Measurements from ENCODE around the gene SLC38A5.
"Not testable (repeated sequence)": the region's sequence is repeated elsewhere in the genome, so short reads cannot be mapped to it uniquely, and the experiment has no call there.

SLC38A5 gene

GRCh38 chrX:48470110-48470832 is at the start of gene SLC38A5:
SLC38A5 (minus strand) TSS chrX:48470260; CDS start chrX:48467924, 2,336 bp downstream.
- DNase-seq (ENCODE audit: extremely low read depth in 1 of 2, low read depth in 1 of 2), result no peak

GRCh38 chrX:48519481-48519880 is 49.4 kb upstream of the SLC38A5 start:
- DNase-seq (ENCODE audit: extremely low read depth in 1 of 2, low read depth in 1 of 2), result not testable (repeated sequence)

GRCh38 chrX:48516987-48517386 is 46.9 kb upstream of the SLC38A5 start:
- DNase-seq (ENCODE audit: extremely low read depth in 1 of 2, low read depth in 1 of 2), result no peak

DNA sequence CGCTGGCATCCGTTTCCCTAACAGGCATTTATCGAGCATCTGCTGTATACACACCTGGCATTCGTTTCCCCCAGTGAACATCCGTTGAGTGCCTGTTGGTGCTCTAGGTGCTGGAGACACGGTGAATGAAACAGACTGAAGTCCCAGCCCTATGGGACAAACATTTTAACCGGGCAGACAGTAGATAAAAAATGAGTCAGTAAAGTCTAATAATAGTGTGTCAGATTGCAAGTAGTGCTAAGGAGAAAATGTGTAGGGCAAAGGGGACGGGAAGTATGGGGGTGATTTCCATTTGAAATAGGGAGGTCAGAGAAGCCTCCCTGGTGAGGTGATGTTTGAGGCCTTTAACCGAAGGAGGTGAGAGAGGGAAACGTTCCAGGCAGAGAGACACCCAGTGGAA is 46.2 kb upstream of the SLC38A5 start:
- no peak for DNase-seq (ENCODE audit: extremely low read depth in 1 of 2, low read depth in 1 of 2)

DNA sequence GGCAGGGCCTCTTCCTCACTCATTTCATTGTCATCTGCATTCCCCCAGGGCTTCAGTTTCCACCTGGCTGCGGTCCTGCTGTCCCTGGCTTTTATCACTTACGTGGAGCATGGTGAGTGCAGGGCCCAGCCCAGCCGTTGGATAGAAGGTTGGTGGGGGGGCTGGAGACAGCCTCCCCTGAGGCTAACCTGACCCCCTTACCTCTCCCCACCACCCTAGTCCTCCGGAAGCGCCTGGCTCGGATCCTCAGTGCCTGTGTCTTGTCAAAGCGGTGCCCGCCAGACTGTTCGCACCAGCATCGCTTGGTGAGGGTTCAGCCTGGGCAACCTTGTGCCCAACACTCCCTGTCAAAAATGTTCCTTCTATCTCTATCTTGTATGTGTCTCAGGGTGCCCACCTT is 45.8 kb upstream of the SLC38A5 start:
- DNase-seq (ENCODE audit: extremely low read depth in 1 of 2, low read depth in 1 of 2), result no peak

GRCh38 chrX:48514868-48515460 is 44.9 kb upstream of the SLC38A5 start:
- DNase-seq (ENCODE audit: extremely low read depth in 1 of 2, low read depth in 1 of 2), result no peak

DNA sequence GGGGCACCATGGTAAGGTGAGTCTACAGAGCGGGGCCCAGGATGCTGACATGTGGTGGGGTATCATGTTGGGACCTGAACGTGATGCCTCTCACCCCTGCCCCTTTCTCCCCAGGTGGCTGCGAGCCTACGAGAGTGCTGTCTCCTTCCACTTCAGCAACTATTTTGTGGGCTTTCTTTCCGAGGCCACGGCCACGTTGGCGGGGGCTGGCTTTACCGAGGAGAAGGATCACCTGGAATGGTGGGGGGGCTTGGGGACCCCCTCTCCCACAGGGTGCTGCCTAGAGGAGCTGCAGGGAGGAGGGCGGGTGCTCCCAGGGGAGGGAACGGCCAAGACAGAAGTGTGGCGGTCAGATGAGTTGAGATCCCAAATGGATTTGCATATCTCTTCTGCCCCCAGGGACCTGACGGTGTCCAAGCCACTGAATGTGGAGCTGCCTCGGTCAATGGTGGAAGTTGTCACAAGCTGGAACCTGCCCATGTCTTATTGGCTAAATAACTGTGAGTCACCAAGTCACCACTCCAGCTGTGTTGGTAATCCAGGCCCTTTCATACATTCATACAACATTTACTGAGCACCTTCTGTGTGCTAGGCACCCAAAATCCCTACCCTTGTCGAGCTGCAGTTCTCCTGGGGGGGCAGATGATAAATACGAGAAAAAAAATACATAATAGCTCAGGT is 44.2 kb upstream of the SLC38A5 start:
- no peak for DNase-seq (ENCODE audit: extremely low read depth in 1 of 2, low read depth in 1 of 2)

GRCh38 chrX:48513670-48514069 is 43.6 kb upstream of the SLC38A5 start:
- no peak for DNase-seq (ENCODE audit: extremely low read depth in 1 of 2, low read depth in 1 of 2)

DNA sequence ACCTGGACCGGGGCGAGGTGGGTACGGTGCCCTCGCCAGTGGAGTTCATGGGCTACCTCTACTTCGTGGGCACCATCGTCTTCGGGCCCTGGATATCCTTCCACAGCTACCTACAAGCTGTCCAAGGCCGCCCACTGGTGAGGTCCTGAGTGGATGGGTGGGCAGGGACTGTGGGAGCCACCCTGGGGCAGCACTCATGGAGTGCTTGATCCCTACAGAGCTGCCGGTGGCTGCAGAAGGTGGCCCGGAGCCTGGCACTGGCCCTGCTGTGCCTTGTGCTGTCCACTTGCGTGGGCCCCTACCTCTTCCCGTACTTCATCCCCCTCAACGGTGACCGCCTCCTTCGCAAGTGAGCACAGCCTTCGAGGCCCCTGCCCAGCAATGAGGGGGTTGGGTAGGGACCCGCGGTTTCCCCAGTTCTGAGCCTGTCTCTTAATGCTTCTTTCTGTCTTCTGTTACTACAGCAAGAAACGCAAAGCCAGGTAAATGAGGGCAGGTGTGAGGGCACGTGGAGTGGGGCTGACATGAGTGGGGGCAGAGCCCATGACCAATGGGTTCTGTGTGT is 42.4 kb upstream of the SLC38A5 start:
- DNase-seq (ENCODE audit: extremely low read depth in 1 of 2, low read depth in 1 of 2), result no peak

DNA sequence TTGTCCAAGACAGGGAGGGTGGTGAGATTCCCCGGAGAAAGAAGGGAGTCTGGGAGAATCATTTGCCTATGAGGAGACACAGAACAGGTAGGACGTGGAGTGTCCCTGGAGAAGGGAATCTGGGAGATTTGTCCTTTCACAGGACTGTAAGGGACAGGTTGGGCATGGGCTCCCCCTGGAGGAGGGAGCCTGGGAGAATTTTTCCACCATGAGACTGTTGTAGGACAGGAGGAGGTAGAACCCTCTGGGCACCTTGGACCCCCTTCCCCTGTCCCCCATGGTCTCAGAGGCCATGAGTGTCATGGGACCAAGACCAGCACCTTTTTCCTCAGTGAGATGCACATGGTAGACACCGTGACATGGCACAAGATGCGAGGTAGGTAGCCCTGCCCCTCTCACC is 41.5 kb upstream of the SLC38A5 start:
- no peak for DNase-seq (ENCODE audit: extremely low read depth in 1 of 2, low read depth in 1 of 2)

DNA sequence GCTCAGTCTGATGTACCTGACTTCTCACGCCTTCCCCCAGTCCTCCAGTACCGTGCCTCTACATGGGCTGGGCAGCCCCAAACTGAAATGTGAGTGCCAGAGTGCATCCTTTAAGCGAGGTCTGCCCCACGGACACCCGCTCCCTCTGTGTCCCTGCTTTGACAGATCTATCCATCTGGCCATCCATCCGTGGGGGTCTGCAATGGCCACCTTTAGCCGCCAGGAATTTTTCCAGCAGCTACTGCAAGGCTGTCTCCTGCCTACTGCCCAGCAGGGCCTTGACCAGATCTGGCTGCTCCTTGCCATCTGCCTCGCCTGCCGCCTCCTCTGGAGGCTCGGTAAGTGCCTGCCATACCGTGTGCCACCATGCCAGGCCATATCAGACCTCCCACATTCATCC is 39.6 kb upstream of the SLC38A5 start:
- DNase-seq (ENCODE audit: extremely low read depth in 1 of 2, low read depth in 1 of 2), result no peak

DNA sequence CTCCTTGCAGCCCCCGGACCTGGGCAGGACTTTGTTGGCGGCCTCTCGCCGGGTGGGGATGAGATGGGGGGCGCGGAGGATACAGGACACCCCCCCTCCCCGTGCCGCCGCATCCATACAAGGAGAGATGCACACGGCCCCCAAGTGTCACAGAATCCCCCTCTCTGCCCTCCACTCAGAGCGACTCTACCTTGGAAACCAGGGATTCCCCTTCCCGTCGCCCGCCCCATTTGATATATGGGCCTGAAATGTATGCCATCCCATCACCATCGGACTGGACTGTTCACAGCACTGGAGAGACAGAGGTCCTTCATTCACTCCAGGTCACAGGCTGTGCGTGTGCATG is 39.2 kb upstream of the SLC38A5 start:
- no peak for DNase-seq (ENCODE audit: extremely low read depth in 1 of 2, low read depth in 1 of 2)

DNA sequence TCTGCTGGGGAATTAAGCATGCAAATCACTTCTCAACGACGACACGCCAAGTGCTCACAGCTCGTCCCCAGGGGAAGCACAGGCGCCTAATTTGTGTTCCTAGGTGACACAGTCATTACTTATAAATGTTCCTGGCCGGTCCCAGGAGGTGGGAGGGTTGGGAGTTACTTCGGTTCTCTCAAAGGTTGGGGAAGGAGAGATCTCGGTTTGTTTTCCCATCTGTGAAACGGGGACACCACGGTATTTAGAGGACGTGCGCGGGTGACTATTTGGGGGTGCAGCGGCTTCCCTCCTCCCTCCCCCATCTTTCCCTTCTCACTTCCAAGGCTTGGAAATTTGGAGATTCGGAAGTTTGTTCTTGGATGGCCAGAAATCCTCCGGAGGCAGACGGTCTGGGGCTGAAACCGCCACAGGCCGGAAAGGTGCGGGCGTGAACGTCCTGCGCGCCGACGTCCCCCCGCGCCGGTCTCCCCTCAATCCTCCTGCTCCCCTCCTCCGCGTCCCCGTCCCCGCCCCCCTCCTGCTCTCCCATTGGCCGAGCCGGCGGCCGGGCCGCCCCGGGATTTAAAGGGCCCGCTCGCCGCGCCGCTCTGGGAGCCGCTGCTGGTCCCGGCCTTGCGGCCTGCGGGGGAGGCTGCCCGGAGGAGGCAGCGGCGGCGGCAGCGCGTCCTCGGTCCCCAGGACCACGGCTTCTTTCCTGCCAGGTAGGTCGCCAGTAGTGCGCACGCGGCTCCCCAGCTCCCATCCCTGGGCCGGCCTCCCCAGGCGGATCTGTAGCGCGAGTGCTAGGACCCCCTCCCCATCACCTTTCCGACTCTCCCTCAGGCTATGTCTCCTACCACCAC is 38.6 kb upstream of the SLC38A5 start, which contains the start of gene PORCN:
PORCN (plus strand) TSS at position 593 of the 845 bp plus-strand sequence. CDS start 829 bp downstream, outside the sequence.
- peak; percentile 54 to 74 for DNase-seq (ENCODE audit: extremely low read depth in 1 of 2, low read depth in 1 of 2)

GRCh38 chrX:48507246-48507645 is 37.2 kb upstream of the SLC38A5 start:
- DNase-seq (ENCODE audit: extremely low read depth in 1 of 2, low read depth in 1 of 2), result no peak

GRCh38 chrX:48505481-48505880 is 35.4 kb upstream of the SLC38A5 start:
- DNase-seq (ENCODE audit: extremely low read depth in 1 of 2, low read depth in 1 of 2), result no peak

DNA sequence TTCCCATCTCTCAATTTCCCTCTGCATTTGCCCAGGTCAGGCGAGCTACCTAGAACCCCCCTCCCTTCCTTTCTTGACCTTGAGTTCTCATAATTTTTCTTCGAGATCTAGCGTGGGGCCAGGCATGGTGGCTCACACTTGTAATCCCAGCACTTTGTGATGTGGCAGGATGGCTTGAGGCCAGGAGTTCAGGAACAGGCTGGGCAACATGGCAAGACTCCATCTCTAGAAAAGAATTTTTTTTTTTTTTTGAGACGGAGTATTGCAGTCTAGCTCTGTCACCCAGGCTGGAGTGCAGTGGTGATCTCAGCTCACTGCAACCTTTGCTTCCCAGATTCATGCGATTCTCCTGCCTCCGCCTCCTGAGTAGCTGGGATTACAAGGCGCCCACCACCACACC is 34.2 kb upstream of the SLC38A5 start:
- no peak for DNase-seq (ENCODE audit: extremely low read depth in 1 of 2, low read depth in 1 of 2)

DNA sequence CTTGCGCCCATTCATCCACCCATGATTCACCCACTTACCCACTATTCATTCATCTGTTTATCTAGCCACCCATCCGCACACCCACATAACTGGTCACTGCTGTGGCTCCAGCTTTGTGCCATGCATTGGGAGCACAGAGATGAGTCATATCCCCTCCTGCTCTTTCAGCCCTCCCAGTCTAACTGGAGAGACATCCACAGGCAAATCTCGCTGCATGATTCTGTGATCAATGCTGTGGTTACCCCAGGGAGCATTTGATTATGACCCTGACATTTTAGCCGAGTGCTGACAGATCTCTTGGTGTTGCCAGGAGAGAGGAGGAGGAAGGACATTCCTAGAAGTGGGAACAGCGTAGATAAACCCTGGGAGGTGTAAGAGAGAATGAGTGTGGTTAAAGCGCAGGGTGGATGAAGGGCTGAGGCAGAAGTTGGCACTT is 28.3 kb upstream of the SLC38A5 start:
- DNase-seq (ENCODE audit: extremely low read depth in 1 of 2, low read depth in 1 of 2), result no peak

DNA sequence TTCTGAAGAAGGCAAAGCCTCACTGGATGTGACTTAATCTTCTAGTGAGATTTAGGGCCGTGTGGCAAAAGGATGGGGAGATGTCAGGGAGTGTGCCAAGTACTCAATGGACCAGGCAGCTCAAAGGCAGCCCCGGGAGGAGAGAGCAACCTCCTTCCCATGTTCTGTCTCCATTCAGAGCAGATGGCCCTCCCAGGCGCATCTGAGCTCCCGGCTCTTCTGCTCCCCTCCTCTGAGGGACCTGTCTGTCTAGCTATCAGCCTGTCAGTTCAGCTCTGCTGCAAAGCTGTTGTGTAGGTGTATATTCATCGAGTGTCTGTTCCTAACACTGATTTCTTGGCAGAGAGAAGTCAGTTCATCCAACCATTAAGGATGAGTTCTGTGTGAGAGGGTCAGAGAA is 27.8 kb upstream of the SLC38A5 start:
- DNase-seq (ENCODE audit: extremely low read depth in 1 of 2, low read depth in 1 of 2), result no peak

DNA sequence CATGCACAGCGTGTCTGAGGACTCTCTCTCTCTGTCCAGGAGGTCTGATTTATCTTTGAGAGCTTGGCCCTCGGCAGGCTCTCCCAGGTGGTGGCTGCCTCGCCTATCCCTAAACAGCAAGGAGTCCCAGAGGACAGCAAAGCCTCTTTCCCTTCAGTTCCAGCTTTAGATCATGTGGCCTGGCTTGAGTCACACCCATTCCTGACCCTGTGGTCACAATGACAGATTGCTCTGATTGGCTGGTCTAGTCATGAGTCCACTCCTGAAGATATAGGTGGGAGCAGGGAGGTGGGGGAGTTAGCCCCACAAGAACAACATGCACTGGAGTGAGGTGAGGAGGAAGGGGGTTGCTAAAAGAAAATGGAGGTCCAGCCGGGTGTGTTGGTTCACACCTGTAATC is 26.6 kb upstream of the SLC38A5 start:
- no peak for DNase-seq (ENCODE audit: extremely low read depth in 1 of 2, low read depth in 1 of 2)

DNA sequence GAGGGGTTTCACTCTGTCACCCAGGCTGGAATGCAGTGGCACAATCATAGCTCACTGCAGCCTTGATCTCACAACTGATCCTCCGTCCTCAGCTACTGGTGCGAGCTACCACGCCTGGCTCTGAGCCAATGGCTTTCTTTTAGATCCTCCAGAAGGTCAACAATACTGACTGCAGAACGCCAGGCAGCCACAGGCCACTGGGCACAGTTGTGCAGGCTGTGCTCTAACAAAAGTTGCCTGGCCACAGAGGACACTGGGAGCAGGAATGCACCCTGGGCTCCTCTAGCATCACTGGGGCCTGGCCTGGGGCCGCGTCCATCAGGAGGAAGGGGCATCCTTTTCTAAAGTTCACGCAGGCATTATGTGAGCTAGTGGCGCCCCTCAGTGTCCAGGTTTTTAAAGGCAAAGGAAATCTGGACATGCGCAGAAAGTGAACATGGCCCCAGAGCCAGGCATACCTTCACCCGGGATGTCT is 23.9 kb upstream of the SLC38A5 start:
- no peak for DNase-seq (ENCODE audit: extremely low read depth in 1 of 2, low read depth in 1 of 2)
